ENCODE measurements around the gene PDCD6IP. TPM values are rescaled to one million over a fixed set of nuclear protein-coding genes. Genes with fewer than 3 reads are reported as not detected.
A peak's percentile ranks its signal among the peaks of the same experiment; 100 is the strongest.

PDCD6IP gene
- total and polyA plus RNA-seq, 4 experiments from 2014 or later: 59.2 to 237 (median 152) TPM

DNA sequence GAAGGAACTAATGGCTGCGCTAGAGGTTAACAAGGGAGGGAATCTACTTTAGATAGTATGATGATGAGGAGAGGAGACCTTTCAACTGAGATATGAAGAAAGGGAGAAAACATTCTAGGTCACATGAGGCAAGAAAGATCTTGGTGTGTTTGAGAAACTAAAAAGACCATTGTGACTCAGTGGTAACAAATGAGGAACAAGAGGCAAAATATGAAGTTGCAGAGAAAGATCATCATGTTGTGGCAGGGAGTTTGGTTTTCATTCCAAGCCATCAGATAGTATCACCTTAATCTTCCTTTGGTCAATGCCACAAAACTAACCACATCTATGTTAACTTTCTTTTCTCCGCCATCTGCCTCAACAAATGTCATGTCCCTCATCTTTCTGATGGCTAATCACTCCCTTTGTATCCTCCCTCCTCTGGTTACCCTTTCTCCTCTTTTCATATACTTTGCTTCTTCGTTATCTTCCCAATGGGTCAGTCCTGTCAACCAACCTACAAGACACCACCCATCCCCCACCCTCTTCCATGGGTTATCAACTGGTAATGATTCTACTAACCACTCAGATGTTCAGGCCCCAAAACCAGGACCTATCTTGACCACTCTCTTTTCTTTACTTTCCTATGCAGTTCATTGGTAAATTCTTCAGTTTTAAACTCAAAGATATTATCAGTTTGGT lies 2.4 kb upstream of the PDCD6IP start:
- Mint-ChIP-seq H3K9me3 (peaks cover 0 to 3% (median 0%) of the 10 kb centered on the region in 8 donors), H3K4me3 (peak overlapping the region in 1 of 8 donors; percentile 30), H3K36me3 (peaks cover 0 to 14% of the 10 kb centered on the region in 2 donors), H3K27me3 (peaks cover 0 to 3% of the 10 kb centered on the region in 2 donors), H3K27ac (peak overlapping the region in 3 of 7 donors; percentile 8 to 75 (median 61)), H3K4me1 (peaks cover 17 to 45% (median 33%) of the 10 kb centered on the region in 4 donors)
- ChIA-PET CTCF (ENCODE audit: partially characterized antibody) (interaction anchor here (8.1 kb wide), 1 partner anchor 8 kb away, joined by 100 read pairs; no protein-coding TSS in a partner anchor), POLR2A (ENCODE audit: partially characterized antibody) (no interaction called here)
- Histone ChIP-seq H3K36me3 (ENCODE audit: insufficient read depth, low read length) (no peaks in the 10 kb centered on the region), H3K27ac (ENCODE audit: low read depth, low read length) (no peak overlapping the region), H3K4me1 (ENCODE audit: insufficient read depth, low read length) (peaks cover 32% of the 10 kb centered on the region), H3K4me3 (ENCODE audit: low read length in 2 of 2) (no peak overlapping the region), H3K27me3 (ENCODE audit: insufficient read depth, low read length) (no peaks in the 10 kb centered on the region), H3K9me3 (ENCODE audit: control insufficient read depth in 1 of 2, low read length in 2 of 2) (no peaks in the 10 kb centered on the region)
- DNase-seq: no peak
- intact Hi-C loops (cut with micrococcal nuclease): loop anchor here (5.0 kb wide), 1 partner anchor 684 kb away; the partner anchor contains the start of gene CRTAP

- Histone ChIP-seq H3K9me3 (ENCODE audit: control insufficient read depth in 1 of 2, low read length in 2 of 2) (no peaks in the 10 kb centered on the region), H3K27ac (ENCODE audit: low read depth, low read length) (peak overlapping the region; percentile 82), H3K4me3 (ENCODE audit: low read length in 2 of 2) (peak overlapping the region; percentile 85 to 92), H3K36me3 (ENCODE audit: insufficient read depth, low read length) (no peaks in the 10 kb centered on the region), H3K4me1 (ENCODE audit: insufficient read depth, low read length) (peaks cover 53% of the 10 kb centered on the region), H3K27me3 (ENCODE audit: insufficient read depth, low read length) (no peaks in the 10 kb centered on the region)
- CTCF ChIA-PET (ENCODE audit: partially characterized antibody): interaction anchor here (0.9 to 8.1 kb wide), 7 partner anchors 10 to 666 kb away, joined by 3 to 100 read pairs (median 5); partner anchors contain the start of gene UBP1
- Mint-ChIP-seq H3K4me1 (peaks cover 28 to 62% (median 48%) of the 10 kb centered on the region in 4 donors), H3K4me3 (peak overlapping the region; percentile 97 to 100 (median 99)), H3K27ac (peak overlapping the region; percentile 86 to 99 (median 98)), H3K27me3 (peaks cover 0 to 1% of the 10 kb centered on the region in 2 donors), H3K9me3 (peaks cover 0 to 5% (median 0%) of the 10 kb centered on the region in 8 donors), H3K36me3 (peaks cover 4 to 18% of the 10 kb centered on the region in 2 donors)
- POLR2A ChIA-PET (ENCODE audit: partially characterized antibody): interaction anchor here (1.0 to 3.9 kb wide), 13 partner anchors 9 to 702 kb away, joined by 3 to 32 read pairs (median 6); partner anchors contain the start of genes CLASP2 and UBP1
- no peak for DNase-seq
- intact Hi-C loops (cut with micrococcal nuclease): loop anchor here (1.0 to 5.0 kb wide), 3 partner anchors 80 to 686 kb away; partner anchors contain the start of genes CLASP2, CRTAP and UBP1
Observed at GRCh38 chr3:33798113-33798417, 365 bp upstream of the PDCD6IP start.

GRCh38 chr3:33799202-33799551 lies 747 bp downstream of the PDCD6IP start:
- peaks cover 14 to 25% of the 10 kb centered on the region in 2 donors for H3K36me3 Mint-ChIP-seq
- peak overlapping the region; percentile 97 to 100 (median 99) for H3K4me3 Mint-ChIP-seq
- POLR2A ChIA-PET (ENCODE audit: partially characterized antibody): interaction anchor here (1.0 to 3.9 kb wide), 13 partner anchors 8 to 703 kb away, joined by 3 to 32 read pairs (median 6); partner anchors contain the start of genes CLASP2 and UBP1
- H3K36me3 ChIP-seq (ENCODE audit: insufficient read depth, low read length): no peaks in the 10 kb centered on the region
- no peaks in the 10 kb centered on the region for H3K27me3 ChIP-seq (ENCODE audit: insufficient read depth, low read length)
- CTCF ChIA-PET (ENCODE audit: partially characterized antibody): interaction anchor here (1.2 to 8.1 kb wide), 5 partner anchors 9 to 667 kb away, joined by 4 to 100 read pairs (median 7); no protein-coding TSS in a partner anchor
- peak overlapping the region; percentile 85 to 92 for H3K4me3 ChIP-seq (ENCODE audit: low read length in 2 of 2)
- intact Hi-C loops (cut with micrococcal nuclease): loop anchor here (5.0 kb wide), 1 partner anchor 687 kb away; the partner anchor contains the start of gene CRTAP
- DNase-seq: no peak
- no peaks in the 10 kb centered on the region for H3K27me3 Mint-ChIP-seq
- peaks cover 37 to 73% (median 59%) of the 10 kb centered on the region in 4 donors for H3K4me1 Mint-ChIP-seq
- H3K27ac Mint-ChIP-seq: peak overlapping the region; percentile 86 to 99 (median 98)
- H3K27ac ChIP-seq (ENCODE audit: low read depth, low read length): peak overlapping the region; percentile 82
- H3K4me1 ChIP-seq (ENCODE audit: insufficient read depth, low read length): peaks cover 62% of the 10 kb centered on the region
- no peaks in the 10 kb centered on the region for H3K9me3 ChIP-seq (ENCODE audit: control insufficient read depth in 1 of 2, low read length in 2 of 2)
- H3K9me3 Mint-ChIP-seq: peaks cover 0 to 5% (median 0%) of the 10 kb centered on the region in 8 donors

DNA sequence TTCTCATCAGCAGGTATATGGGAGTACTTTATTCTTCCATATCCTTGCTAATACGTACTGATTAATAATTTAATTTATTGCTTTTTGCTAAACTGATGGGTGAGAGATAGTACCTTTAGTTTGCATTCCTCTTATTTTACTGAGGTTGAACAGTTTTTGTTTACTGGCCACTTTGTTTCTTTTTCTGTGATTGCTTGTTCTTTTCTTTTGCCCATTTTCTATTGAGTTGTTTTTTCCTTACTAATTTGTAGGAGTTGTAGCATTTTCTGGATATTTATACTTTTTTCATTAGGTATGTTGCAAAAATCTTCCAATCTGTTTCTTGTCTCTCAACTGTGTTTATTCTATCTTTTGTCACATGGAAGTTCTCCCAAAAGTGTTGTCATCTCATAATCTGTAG lies 4.8 kb downstream of the PDCD6IP start:
- no peak for DNase-seq
- intact Hi-C loops (cut with micrococcal nuclease): no loop called here
- H3K4me3 ChIP-seq (ENCODE audit: low read length in 2 of 2): no peak overlapping the region
- H3K36me3 Mint-ChIP-seq: peaks cover 19 to 34% of the 10 kb centered on the region in 2 donors
- H3K27ac Mint-ChIP-seq: peak overlapping the region in 5 of 7 donors; percentile 3 to 85 (median 11)
- ChIA-PET CTCF (ENCODE audit: partially characterized antibody) (no interaction called here), POLR2A (ENCODE audit: partially characterized antibody) (no interaction called here)
- peaks cover 51 to 89% (median 71%) of the 10 kb centered on the region in 4 donors for H3K4me1 Mint-ChIP-seq
- peak overlapping the region in 5 of 8 donors; percentile 17 to 73 (median 50) for H3K4me3 Mint-ChIP-seq
- no peaks in the 10 kb centered on the region for H3K27me3 Mint-ChIP-seq
- H3K4me1 ChIP-seq (ENCODE audit: insufficient read depth, low read length): peaks cover 84% of the 10 kb centered on the region
- H3K9me3 Mint-ChIP-seq: peaks cover 0 to 2% (median 0%) of the 10 kb centered on the region in 8 donors
- no peak overlapping the region for H3K27ac ChIP-seq (ENCODE audit: low read depth, low read length)
- H3K27me3 ChIP-seq (ENCODE audit: insufficient read depth, low read length): no peaks in the 10 kb centered on the region
- no peaks in the 10 kb centered on the region for H3K9me3 ChIP-seq (ENCODE audit: control insufficient read depth in 1 of 2, low read length in 2 of 2)
- H3K36me3 ChIP-seq (ENCODE audit: insufficient read depth, low read length): no peaks in the 10 kb centered on the region

DNA sequence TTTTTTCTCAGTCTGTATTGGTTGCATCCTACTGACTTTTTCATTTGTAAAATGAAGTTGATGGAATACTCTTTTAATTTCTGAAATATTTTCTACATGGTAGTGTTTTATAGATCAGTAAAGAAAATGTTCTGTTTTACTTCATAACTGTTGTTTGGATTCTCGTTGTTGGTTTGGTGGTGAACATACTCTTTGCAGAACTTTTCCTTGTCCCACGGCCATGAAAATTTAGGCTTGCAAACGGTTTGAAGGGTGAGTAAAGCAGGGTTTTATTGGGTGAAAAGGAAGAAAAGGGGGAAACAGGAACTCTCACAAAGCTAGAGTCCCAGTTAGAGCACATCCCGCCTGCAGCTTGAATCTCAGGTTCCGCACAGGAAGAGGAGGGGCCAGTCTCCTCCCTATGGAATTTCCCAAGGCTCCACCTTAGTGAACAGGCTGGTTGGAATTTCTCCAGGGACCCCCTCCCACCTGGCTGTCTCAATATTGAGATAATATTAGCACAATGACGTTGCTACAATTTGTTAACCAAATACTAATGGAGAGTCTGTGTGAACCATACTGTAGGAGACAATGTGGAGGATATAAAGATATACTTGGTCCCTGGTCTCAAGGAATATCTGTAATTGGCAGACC lies 5.6 kb downstream of the PDCD6IP start:
- H3K4me3 Mint-ChIP-seq: peak overlapping the region in 4 of 8 donors; percentile 5 to 63 (median 24)
- ChIA-PET CTCF (ENCODE audit: partially characterized antibody) (interaction anchor here (0.9 to 1.4 kb wide), 2 partner anchors 13 to 17 kb away, joined by 3 to 4 read pairs; no protein-coding TSS in a partner anchor), POLR2A (ENCODE audit: partially characterized antibody) (no interaction called here)
- no peak for DNase-seq
- H3K36me3 ChIP-seq (ENCODE audit: insufficient read depth, low read length): no peaks in the 10 kb centered on the region
- no peaks in the 10 kb centered on the region for H3K9me3 ChIP-seq (ENCODE audit: control insufficient read depth in 1 of 2, low read length in 2 of 2)
- intact Hi-C loops (cut with micrococcal nuclease): no loop called here
- H3K27me3 Mint-ChIP-seq: no peaks in the 10 kb centered on the region
- H3K27ac Mint-ChIP-seq: peak overlapping the region in 1 of 7 donors; percentile 25
- H3K27me3 ChIP-seq (ENCODE audit: insufficient read depth, low read length): no peaks in the 10 kb centered on the region
- H3K27ac ChIP-seq (ENCODE audit: low read depth, low read length): no peak overlapping the region
- H3K9me3 Mint-ChIP-seq: peaks cover 0 to 1% (median 0%) of the 10 kb centered on the region in 8 donors
- H3K4me1 Mint-ChIP-seq: peaks cover 57 to 90% (median 78%) of the 10 kb centered on the region in 4 donors
- H3K4me3 ChIP-seq (ENCODE audit: low read length in 2 of 2): no peak overlapping the region
- peaks cover 23 to 31% of the 10 kb centered on the region in 2 donors for H3K36me3 Mint-ChIP-seq
- peaks cover 91% of the 10 kb centered on the region for H3K4me1 ChIP-seq (ENCODE audit: insufficient read depth, low read length)

DNA sequence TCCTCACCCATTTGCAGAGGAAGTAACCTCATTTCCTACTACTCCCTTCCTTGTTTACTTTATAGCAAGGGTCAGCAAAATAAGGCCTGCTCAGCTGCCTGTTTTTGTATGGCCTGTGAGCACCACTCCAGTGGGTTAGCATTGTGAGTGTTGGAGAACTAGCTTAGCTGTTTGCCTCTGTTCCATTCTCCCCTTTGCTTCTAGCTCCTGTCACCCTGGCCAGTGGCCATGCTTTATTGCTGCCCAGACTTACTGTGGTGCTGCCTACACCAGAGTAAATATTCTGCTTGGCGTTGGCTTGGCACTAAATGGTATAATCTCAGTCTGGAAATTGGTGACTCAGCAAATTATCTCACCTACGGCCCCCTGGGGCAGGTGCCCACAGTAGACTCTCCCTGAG lies 8.8 kb downstream of the PDCD6IP start:
- peaks cover 56 to 88% (median 77%) of the 10 kb centered on the region in 4 donors for H3K4me1 Mint-ChIP-seq

More for the DNA sequence above, 8.8 kb downstream of the PDCD6IP start:
- no peaks in the 10 kb centered on the region for H3K9me3 ChIP-seq (ENCODE audit: control insufficient read depth in 1 of 2, low read length in 2 of 2)
- no peak overlapping the region for H3K4me3 ChIP-seq (ENCODE audit: low read length in 2 of 2)
- Mint-ChIP-seq H3K27ac (peak overlapping the region in 2 of 7 donors; percentile 49 to 79), H3K27me3 (no peaks in the 10 kb centered on the region), H3K4me3 (peak overlapping the region in 2 of 8 donors; percentile 23 to 61), H3K9me3 (peaks cover 0 to 1% (median 0%) of the 10 kb centered on the region in 8 donors), H3K36me3 (peaks cover 24 to 28% of the 10 kb centered on the region in 2 donors)
- DNase-seq: no peak
- H3K36me3 ChIP-seq (ENCODE audit: insufficient read depth, low read length): no peaks in the 10 kb centered on the region
- POLR2A ChIA-PET (ENCODE audit: partially characterized antibody): interaction anchor here (1.6 kb wide), 1 partner anchor 9 kb away, joined by 7 read pairs; the partner anchor contains the start of gene PDCD6IP
- H3K4me1 ChIP-seq (ENCODE audit: insufficient read depth, low read length): peaks cover 78% of the 10 kb centered on the region
- CTCF ChIA-PET (ENCODE audit: partially characterized antibody): interaction anchor here (1.1 to 1.6 kb wide), 2 partner anchors 8 to 20 kb away, joined by 3 to 6 read pairs; no protein-coding TSS in a partner anchor
- H3K27ac ChIP-seq (ENCODE audit: low read depth, low read length): no peak overlapping the region
- no peaks in the 10 kb centered on the region for H3K27me3 ChIP-seq (ENCODE audit: insufficient read depth, low read length)
- intact Hi-C loops (cut with micrococcal nuclease): no loop called here

Measured in CD4-positive, alpha-beta memory T cell (primary cell).